Measurements from ENCODE around the gene STK4.

GRCh38 chr20:45049438-45049837 lies 83.1 kb downstream of the STK4 start:
- TF ChIP-seq, protein P1, sequence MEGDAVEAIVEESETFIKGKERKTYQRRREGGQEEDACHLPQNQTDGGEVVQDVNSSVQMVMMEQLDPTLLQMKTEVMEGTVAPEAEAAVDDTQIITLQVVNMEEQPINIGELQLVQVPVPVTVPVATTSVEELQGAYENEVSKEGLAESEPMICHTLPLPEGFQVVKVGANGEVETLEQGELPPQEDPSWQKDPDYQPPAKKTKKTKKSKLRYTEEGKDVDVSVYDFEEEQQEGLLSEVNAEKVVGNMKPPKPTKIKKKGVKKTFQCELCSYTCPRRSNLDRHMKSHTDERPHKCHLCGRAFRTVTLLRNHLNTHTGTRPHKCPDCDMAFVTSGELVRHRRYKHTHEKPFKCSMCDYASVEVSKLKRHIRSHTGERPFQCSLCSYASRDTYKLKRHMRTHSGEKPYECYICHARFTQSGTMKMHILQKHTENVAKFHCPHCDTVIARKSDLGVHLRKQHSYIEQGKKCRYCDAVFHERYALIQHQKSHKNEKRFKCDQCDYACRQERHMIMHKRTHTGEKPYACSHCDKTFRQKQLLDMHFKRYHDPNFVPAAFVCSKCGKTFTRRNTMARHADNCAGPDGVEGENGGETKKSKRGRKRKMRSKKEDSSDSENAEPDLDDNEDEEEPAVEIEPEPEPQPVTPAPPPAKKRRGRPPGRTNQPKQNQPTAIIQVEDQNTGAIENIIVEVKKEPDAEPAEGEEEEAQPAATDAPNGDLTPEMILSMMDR (IDR thresholded peaks at IDR 0.05), result no peak
- TF ChIP-seq ESRRA (CRISPR knock-in tag; IDR thresholded peaks at IDR 0.05; ENCODE audit: borderline replicate concordance) (no peak), ZNF416 (CRISPR knock-in tag; IDR thresholded peaks at IDR 0.05) (no peak), KAT7 (CRISPR knock-in tag; IDR thresholded peaks at IDR 0.05; ENCODE audit: borderline replicate concordance) (no peak), HMGXB4 (CRISPR knock-in tag; IDR thresholded peaks at IDR 0.05) (no peak), IRF2 (CRISPR knock-in tag; IDR thresholded peaks at IDR 0.05; ENCODE audit: borderline replicate concordance, low read depth) (no peak), TP53 (CRISPR knock-in tag; IDR thresholded peaks at IDR 0.05) (no peak), MAX (CRISPR knock-in tag; IDR thresholded peaks at IDR 0.05) (no peak), ELF4 (CRISPR knock-in tag; IDR thresholded peaks at IDR 0.05; ENCODE audit: low read depth) (no peak), MLX (CRISPR knock-in tag; IDR thresholded peaks at IDR 0.05) (no peak)
